ENCODE measurements around the gene CACNA1C.

CACNA1C gene

GRCh38 chr12:2648406-2648805 lies 595.6 kb downstream of the CACNA1C start:
- peaks cover 90% of the 10 kb centered on the region for H3K27me3 ChIP-seq (ENCODE audit: insufficient read depth, poor library complexity, severe bottlenecking)

GRCh38 chr12:2649201-2650030 lies 596.6 kb downstream of the CACNA1C start:
- no peak overlapping the region for H3K27ac ChIP-seq (ENCODE audit: poor library complexity, severe bottlenecking)
- no peaks in the 10 kb centered on the region for H3K9me3 ChIP-seq (ENCODE audit: severe bottlenecking)
- peak; percentile 36 for DNase-seq (ENCODE audit: low spot score)
- H3K4me1 ChIP-seq (ENCODE audit: insufficient read depth, poor library complexity, severe bottlenecking): no peaks in the 10 kb centered on the region
- peaks cover 84% of the 10 kb centered on the region for H3K27me3 ChIP-seq (ENCODE audit: insufficient read depth, poor library complexity, severe bottlenecking)
- no peak overlapping the region for H3K4me3 ChIP-seq (ENCODE audit: severe bottlenecking)
- H3K36me3 ChIP-seq (ENCODE audit: low read depth): no peaks in the 10 kb centered on the region
- TF ChIP-seq, protein P1, sequence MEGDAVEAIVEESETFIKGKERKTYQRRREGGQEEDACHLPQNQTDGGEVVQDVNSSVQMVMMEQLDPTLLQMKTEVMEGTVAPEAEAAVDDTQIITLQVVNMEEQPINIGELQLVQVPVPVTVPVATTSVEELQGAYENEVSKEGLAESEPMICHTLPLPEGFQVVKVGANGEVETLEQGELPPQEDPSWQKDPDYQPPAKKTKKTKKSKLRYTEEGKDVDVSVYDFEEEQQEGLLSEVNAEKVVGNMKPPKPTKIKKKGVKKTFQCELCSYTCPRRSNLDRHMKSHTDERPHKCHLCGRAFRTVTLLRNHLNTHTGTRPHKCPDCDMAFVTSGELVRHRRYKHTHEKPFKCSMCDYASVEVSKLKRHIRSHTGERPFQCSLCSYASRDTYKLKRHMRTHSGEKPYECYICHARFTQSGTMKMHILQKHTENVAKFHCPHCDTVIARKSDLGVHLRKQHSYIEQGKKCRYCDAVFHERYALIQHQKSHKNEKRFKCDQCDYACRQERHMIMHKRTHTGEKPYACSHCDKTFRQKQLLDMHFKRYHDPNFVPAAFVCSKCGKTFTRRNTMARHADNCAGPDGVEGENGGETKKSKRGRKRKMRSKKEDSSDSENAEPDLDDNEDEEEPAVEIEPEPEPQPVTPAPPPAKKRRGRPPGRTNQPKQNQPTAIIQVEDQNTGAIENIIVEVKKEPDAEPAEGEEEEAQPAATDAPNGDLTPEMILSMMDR (IDR thresholded peaks at IDR 0.05; ENCODE audit: poor library complexity, severe bottlenecking): no peak
- ATAC-seq (ENCODE audit: low read depth): no peak

More at GRCh38 chr12:2648406-2648805, 595.6 kb downstream of the CACNA1C start:
- no peaks in the 10 kb centered on the region for H3K4me1 ChIP-seq (ENCODE audit: insufficient read depth, poor library complexity, severe bottlenecking)
- DNase-seq (ENCODE audit: low spot score): peak; percentile 32
- no peak overlapping the region for H3K27ac ChIP-seq (ENCODE audit: poor library complexity, severe bottlenecking)
- no peaks in the 10 kb centered on the region for H3K36me3 ChIP-seq (ENCODE audit: low read depth)
- ATAC-seq (ENCODE audit: low read depth): no peak
- no peaks in the 10 kb centered on the region for H3K9me3 ChIP-seq (ENCODE audit: severe bottlenecking)
- no peak overlapping the region for H3K4me3 ChIP-seq (ENCODE audit: severe bottlenecking)
- TF ChIP-seq, protein P1 (IDR thresholded peaks at IDR 0.05; ENCODE audit: poor library complexity, severe bottlenecking): no peak

DNA sequence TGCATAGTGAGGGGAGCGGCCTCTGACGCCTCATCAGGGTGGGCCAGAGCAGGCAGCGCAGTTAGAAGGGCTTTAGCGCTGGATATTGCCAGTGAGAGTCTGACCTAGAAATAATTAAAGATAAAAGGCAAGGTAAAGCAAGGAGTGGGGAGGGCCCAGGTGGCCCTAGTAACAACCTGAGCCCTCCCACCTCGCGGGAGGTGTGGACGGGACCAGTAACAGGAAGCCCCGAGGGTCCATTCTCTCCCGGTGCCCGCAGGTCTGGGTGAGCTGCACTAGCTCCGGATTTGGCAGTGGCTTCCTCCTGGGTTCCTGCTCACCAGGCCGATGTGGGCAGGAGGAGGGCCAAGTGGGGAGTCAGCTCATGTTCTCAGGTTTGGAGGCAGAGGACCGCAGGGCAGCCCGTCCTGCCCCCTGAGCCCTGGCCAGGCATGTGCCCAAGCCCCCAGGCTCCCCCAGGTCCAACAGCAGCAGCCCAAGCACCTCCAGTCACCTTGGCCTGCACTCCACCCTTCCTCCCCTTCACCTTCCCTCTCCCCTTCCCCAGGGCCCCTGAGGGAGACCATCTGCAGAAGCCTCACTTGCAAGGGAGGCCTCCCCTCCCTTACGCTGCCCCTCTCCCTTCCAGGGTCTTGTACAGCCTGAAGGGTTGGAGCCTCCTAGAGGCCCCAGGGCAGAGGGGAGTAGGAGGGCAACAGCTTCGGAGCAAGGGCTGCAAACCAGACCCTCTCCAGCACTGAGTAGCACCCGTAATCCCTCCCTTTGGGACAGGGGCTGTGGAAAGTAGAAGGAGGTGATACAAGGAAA lies 597.7 kb downstream of the CACNA1C start:
- Histone ChIP-seq H3K36me3 (ENCODE audit: low read depth) (no peaks in the 10 kb centered on the region), H3K27me3 (ENCODE audit: insufficient read depth, poor library complexity, severe bottlenecking) (peaks cover 74% of the 10 kb centered on the region), H3K9me3 (ENCODE audit: severe bottlenecking) (no peaks in the 10 kb centered on the region), H3K27ac (ENCODE audit: poor library complexity, severe bottlenecking) (no peak overlapping the region), H3K4me1 (ENCODE audit: insufficient read depth, poor library complexity, severe bottlenecking) (no peaks in the 10 kb centered on the region), H3K4me3 (ENCODE audit: severe bottlenecking) (no peak overlapping the region)
- TF ChIP-seq, protein P1 (IDR thresholded peaks at IDR 0.05; ENCODE audit: poor library complexity, severe bottlenecking): no peak
- ATAC-seq (ENCODE audit: low read depth) (0 out of 3 replicates have a peak, but pooled peaks have one; percentile 7), DNase-seq (ENCODE audit: low spot score) (peak; percentile 56)

DNA sequence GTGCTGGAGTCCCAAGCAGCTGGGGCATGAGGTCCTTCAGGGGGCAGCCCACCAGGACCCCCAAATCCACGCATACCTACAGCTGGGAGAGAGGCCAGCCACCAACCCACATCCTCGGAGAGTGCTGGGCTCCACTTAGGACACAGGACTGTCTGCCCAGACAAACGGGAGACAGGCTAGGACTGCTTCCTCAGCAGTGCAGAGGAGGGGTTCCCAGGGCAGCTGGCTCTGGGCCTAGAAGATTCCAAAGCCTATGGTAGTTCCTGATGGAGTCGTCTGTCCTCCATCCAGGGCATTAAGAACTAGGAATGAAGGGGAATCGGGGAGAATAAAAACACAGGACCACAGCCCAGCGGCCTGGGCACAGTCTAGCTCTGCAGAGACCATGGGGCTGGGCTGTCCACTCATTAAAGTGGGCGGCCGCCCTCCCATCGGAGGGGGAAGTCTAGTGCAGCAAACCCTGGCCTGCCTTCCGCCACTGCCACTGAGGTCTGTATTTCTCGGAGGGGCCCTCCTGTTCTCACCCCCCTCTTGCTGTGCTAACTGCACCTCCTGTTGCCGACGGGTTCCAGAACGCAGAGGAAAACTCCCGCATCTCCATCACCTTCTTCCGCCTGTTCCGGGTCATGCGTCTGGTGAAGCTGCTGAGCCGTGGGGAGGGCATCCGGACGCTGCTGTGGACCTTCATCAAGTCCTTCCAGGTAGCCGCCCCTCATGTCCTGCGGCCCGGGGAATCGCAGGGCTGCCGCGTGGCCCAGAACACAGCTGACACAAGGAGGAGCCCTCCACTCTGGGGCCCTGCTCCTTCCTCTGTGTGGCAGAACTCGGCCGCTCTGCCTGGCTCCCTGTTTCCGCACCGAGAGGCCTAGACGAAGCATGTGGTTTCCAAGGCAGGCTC lies 598.5 kb downstream of the CACNA1C start:
- peak; percentile 15; the same call in 1 of the 3 replicates for ATAC-seq (ENCODE audit: low read depth)
- H3K27ac ChIP-seq (ENCODE audit: poor library complexity, severe bottlenecking): no peak overlapping the region

More for the DNA sequence above, 598.5 kb downstream of the CACNA1C start:
- TF ChIP-seq, protein P1 (IDR thresholded peaks at IDR 0.05; ENCODE audit: poor library complexity, severe bottlenecking): no peak
- no peak overlapping the region for H3K4me3 ChIP-seq (ENCODE audit: severe bottlenecking)
- H3K9me3 ChIP-seq (ENCODE audit: severe bottlenecking): no peaks in the 10 kb centered on the region
- DNase-seq (ENCODE audit: low spot score): peak; percentile 65
- H3K27me3 ChIP-seq (ENCODE audit: insufficient read depth, poor library complexity, severe bottlenecking): peaks cover 70% of the 10 kb centered on the region
- no peaks in the 10 kb centered on the region for H3K36me3 ChIP-seq (ENCODE audit: low read depth)
- no peaks in the 10 kb centered on the region for H3K4me1 ChIP-seq (ENCODE audit: insufficient read depth, poor library complexity, severe bottlenecking)

Measured in RWPE2 (cell line).